Activated CD4-positive, alpha-beta T cell treated with anti-CD3 and anti-CD28 coated beads for 48 hours (primary cell): ENCODE data around the gene SCARB1.

Experiments
- DNase-seq: peaks from one replicate; pipeline ENCODE4 v3.0.0-alpha.2; 2020

SCARB1 gene

GRCh38 chr12:124792156-124792555, 71.5 kb downstream of the SCARB1 start:
- no peak for DNase-seq

- no peak for DNase-seq
Measured at GRCh38 chr12:124790650-124791400, 72.8 kb downstream of the SCARB1 start.

GRCh38 chr12:124788936-124789555, 74.6 kb downstream of the SCARB1 start:
- DNase-seq = no peak

GRCh38 chr12:124786061-124786964, 77.4 kb downstream of the SCARB1 start:
- no peak for DNase-seq

- no peak for DNase-seq
Measured at GRCh38 chr12:124784871-124785572, 78.6 kb downstream of the SCARB1 start.

GRCh38 chr12:124783087-124783486, 80.6 kb downstream of the SCARB1 start:
- no peak for DNase-seq

- no peak for DNase-seq
Measured at GRCh38 chr12:124782132-124782531, 81.5 kb downstream of the SCARB1 start.

- DNase-seq = no peak
Measured at GRCh38 chr12:124780752-124781685, 82.6 kb downstream of the SCARB1 start.

GRCh38 chr12:124780336-124780735, 83.3 kb downstream of the SCARB1 start:
- no peak for DNase-seq

GRCh38 chr12:124779161-124780141, 84.2 kb downstream of the SCARB1 start:
- no peak for DNase-seq

GRCh38 chr12:124778411-124778810, 85.3 kb downstream of the SCARB1 start:
- DNase-seq = peak; percentile 47

- DNase-seq = no peak
Measured at GRCh38 chr12:124777399-124778372, 86.0 kb downstream of the SCARB1 start.

- DNase-seq = no peak
Measured at GRCh38 chr12:124776125-124776513, 87.5 kb downstream of the SCARB1 start.

- peak; percentile 90 for DNase-seq
Measured at GRCh38 chr12:124774462-124775167, 89.0 kb downstream of the SCARB1 start.

- peak; percentile 28 for DNase-seq
Measured at GRCh38 chr12:124774054-124774461, 89.6 kb downstream of the SCARB1 start.

- no peak for DNase-seq
Measured at GRCh38 chr12:124772289-124773170, 91.1 kb downstream of the SCARB1 start.
